ENCODE results near the gene PIGW. TPM values are rescaled to one million over a fixed set of nuclear protein-coding genes. Genes with fewer than 3 reads are reported as not detected.

Gene PIGW
- total and polyA plus RNA-seq, 2 experiments from 2014 or later = 5.5 to 15.8 TPM

DNA sequence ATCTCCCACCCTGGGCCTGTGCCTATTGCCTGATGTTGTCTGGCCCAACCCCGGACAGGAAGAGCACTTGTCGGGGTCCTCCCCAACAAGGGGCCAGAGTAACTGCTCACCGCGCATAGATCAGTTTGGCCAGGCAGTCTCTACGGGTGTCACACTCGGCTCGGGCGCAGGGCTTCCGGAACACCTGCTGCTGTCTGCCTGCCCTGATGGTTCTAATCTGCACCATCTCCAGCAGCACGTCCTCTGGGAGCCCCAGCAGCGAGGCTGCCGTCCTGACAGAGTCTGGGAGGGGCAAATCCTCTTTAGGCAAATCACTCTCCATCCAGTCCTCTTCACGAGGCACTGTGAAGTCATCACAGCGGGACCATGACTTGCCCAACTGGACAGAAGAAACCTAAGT is 24.2 kb upstream of the PIGW start (continued):
- TF ChIP-seq, protein P1, sequence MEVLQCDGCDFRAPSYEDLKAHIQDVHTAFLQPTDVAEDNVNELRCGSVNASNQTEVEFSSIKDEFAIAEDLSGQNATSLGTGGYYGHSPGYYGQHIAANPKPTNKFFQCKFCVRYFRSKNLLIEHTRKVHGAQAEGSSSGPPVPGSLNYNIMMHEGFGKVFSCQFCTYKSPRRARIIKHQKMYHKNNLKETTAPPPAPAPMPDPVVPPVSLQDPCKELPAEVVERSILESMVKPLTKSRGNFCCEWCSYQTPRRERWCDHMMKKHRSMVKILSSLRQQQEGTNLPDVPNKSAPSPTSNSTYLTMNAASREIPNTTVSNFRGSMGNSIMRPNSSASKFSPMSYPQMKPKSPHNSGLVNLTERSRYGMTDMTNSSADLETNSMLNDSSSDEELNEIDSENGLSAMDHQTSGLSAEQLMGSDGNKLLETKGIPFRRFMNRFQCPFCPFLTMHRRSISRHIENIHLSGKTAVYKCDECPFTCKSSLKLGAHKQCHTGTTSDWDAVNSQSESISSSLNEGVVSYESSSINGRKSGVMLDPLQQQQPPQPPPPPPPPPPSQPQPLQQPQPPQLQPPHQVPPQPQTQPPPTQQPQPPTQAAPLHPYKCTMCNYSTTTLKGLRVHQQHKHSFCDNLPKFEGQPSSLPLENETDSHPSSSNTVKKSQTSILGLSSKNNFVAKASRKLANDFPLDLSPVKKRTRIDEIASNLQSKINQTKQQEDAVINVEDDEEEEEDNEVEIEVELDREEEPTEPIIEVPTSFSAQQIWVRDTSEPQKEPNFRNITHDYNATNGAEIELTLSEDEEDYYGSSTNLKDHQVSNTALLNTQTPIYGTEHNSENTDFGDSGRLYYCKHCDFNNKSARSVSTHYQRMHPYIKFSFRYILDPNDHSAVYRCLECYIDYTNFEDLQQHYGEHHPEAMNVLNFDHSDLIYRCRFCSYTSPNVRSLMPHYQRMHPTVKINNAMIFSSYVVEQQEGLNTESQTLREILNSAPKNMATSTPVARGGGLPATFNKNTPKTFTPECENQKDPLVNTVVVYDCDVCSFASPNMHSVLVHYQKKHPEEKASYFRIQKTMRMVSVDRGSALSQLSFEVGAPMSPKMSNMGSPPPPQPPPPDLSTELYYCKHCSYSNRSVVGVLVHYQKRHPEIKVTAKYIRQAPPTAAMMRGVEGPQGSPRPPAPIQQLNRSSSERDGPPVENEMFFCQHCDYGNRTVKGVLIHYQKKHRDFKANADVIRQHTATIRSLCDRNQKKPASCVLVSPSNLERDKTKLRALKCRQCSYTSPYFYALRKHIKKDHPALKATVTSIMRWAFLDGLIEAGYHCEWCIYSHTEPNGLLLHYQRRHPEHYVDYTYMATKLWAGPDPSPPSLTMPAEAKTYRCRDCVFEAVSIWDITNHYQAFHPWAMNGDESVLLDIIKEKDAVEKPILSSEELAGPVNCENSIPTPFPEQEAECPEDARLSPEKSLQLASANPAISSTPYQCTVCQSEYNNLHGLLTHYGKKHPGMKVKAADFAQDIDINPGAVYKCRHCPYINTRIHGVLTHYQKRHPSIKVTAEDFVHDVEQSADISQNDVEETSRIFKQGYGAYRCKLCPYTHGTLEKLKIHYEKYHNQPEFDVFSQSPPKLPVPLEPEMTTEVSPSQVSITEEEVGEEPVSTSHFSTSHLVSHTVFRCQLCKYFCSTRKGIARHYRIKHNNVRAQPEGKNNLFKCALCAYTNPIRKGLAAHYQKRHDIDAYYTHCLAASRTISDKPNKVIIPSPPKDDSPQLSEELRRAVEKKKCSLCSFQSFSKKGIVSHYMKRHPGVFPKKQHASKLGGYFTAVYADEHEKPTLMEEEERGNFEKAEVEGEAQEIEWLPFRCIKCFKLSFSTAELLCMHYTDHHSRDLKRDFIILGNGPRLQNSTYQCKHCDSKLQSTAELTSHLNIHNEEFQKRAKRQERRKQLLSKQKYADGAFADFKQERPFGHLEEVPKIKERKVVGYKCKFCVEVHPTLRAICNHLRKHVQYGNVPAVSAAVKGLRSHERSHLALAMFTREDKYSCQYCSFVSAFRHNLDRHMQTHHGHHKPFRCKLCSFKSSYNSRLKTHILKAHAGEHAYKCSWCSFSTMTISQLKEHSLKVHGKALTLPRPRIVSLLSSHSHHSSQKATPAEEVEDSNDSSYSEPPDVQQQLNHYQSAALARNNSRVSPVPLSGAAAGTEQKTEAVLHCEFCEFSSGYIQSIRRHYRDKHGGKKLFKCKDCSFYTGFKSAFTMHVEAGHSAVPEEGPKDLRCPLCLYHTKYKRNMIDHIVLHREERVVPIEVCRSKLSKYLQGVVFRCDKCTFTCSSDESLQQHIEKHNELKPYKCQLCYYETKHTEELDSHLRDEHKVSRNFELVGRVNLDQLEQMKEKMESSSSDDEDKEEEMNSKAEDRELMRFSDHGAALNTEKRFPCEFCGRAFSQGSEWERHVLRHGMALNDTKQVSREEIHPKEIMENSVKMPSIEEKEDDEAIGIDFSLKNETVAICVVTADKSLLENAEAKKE (CRISPR knock-in tag; IDR thresholded peaks at IDR 0.05) = no peak
- TF ChIP-seq ZNF331 (CRISPR knock-in tag; IDR thresholded peaks at IDR 0.05; ENCODE audit: low read depth) = no peak
- TF ChIP-seq, protein P2, sequence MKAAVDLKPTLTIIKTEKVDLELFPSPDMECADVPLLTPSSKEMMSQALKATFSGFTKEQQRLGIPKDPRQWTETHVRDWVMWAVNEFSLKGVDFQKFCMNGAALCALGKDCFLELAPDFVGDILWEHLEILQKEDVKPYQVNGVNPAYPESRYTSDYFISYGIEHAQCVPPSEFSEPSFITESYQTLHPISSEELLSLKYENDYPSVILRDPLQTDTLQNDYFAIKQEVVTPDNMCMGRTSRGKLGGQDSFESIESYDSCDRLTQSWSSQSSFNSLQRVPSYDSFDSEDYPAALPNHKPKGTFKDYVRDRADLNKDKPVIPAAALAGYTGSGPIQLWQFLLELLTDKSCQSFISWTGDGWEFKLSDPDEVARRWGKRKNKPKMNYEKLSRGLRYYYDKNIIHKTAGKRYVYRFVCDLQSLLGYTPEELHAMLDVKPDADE (IDR thresholded peaks at IDR 0.05) = no peak

DNA sequence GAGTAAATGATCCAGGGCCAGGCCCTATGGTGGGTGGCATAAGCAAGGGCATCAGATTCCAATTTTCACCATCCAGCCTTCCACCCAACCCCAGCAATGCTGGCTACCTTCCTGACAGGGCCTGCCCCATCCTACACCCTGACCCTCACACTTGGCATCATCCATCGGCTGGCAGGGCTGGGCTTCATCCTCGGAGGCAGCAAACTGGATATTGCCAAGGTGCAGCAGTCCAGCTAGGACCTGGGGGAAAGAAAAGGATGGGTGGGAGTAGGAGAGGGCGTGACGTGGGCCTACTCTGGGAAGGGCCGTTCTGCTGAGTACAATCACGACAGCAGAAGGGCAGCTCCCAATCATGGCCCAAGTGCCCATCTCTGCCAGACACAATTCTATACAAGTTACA is 23.6 kb upstream of the PIGW start:
- Mint-ChIP-seq H3K27ac (no peak overlapping the region), H3K4me1 (no peaks in the 10 kb centered on the region), H3K36me3 (ENCODE audit: low read depth) (peaks cover 94% of the 10 kb centered on the region), H3K4me3 (no peak overlapping the region), H3K27me3 (ENCODE audit: insufficient read depth, low read depth, poor library complexity) (peaks cover 9% of the 10 kb centered on the region), H3K9me3 (no peaks in the 10 kb centered on the region)
- Histone ChIP-seq H3K9me2 (ENCODE audit: insufficient read depth) (no peaks in the 10 kb centered on the region), H3K4me2 (no peak overlapping the region), H3F3A (replicated peaks; ENCODE audit: low read depth) (no peaks in the 10 kb centered on the region), H3K27me3 (ENCODE audit: insufficient read depth) (no peaks in the 10 kb centered on the region), H3K36me3 (ENCODE audit: insufficient read depth) (peaks cover 6% of the 10 kb centered on the region; the same call in 1 of the 2 replicates), H3K4me1 (ENCODE audit: insufficient read depth) (no peaks in the 10 kb centered on the region), H4K20me1 (replicated peaks; ENCODE audit: insufficient read depth) (peaks cover 4% of the 10 kb centered on the region), H3K4me3 (no peak overlapping the region), H3K79me2 (replicated peaks; ENCODE audit: insufficient read depth) (no peaks in the 10 kb centered on the region), H3K27ac (ENCODE audit: low read depth) (no peak overlapping the region), H2AFZ (no peak overlapping the region)
- DNase-seq (ENCODE audit: low spot score) = no peak
- no peak for ATAC-seq
- TF ChIP-seq ZNF114 (CRISPR knock-in tag; IDR thresholded peaks at IDR 0.05) = no peak
- TF ChIP-seq NANOG (IDR thresholded peaks at IDR 0.05; ENCODE audit: borderline replicate concordance) = no peak
- TF ChIP-seq, protein P1 (CRISPR knock-in tag; IDR thresholded peaks at IDR 0.05) = no peak
- TF ChIP-seq, protein P2 (IDR thresholded peaks at IDR 0.05) = no peak
- TF ChIP-seq JUNB (IDR thresholded peaks at IDR 0.05; ENCODE audit: unreplicated experiment) = no peak
